BLaER1 treated with 17β-estradiol and CSF1 and Interleukin-3, amounts not matched to agents 10 nM and 100 nM (cell line): ENCODE data around the gene FXYD4.

ENCODE experiments used
- H3K27ac ChIP-seq, 11 experiments: shearing (Covaris generic); formaldehyde crosslinking; 2 replicates each; pipeline ENCODE4 v1.8.1; 2022
- H3K27me3 ChIP-seq, 11 experiments: shearing (Covaris generic); formaldehyde crosslinking; 2 replicates each; pipeline ENCODE4 v1.8.1; 2022
- H3K36me3 ChIP-seq, 11 experiments: shearing (Covaris generic); formaldehyde crosslinking; 2 replicates each; pipeline ENCODE4 v1.8.1; 2022
- H3K4me1 ChIP-seq, 10 experiments: shearing (Covaris generic); formaldehyde crosslinking; 2 replicates each; pipeline ENCODE4 v1.8.1; 2022
- H3K4me2 ChIP-seq, 11 experiments: shearing (Covaris generic); formaldehyde crosslinking; 2 replicates each; pipeline ENCODE4 v1.8.1; 2022
- H3K4me3 ChIP-seq, 10 experiments: shearing (Covaris generic); formaldehyde crosslinking; 2 replicates each; pipeline ENCODE4 v1.8.1; 2022
- H3K9ac ChIP-seq, 11 experiments: shearing (Covaris generic); formaldehyde crosslinking; 2 replicates each; pipeline ENCODE4 v1.8.1; 2022
- H3K9me3 ChIP-seq, 11 experiments: shearing (Covaris generic); formaldehyde crosslinking; replicated peaks in 1 of 11; 2 replicates each; pipeline ENCODE4 v1.8.1; 2022
- H4K20me1 ChIP-seq, 11 experiments: shearing (Covaris generic); formaldehyde crosslinking; 2 replicates each; pipeline ENCODE4 v1.8.1; 2022
- Cebpa-rat ChIP-seq, 11 experiments: shearing (Covaris generic); IDR thresholded peaks; 2 replicates each; pipeline ENCODE4 v1.8.1; 2022

Gene FXYD4

DNA sequence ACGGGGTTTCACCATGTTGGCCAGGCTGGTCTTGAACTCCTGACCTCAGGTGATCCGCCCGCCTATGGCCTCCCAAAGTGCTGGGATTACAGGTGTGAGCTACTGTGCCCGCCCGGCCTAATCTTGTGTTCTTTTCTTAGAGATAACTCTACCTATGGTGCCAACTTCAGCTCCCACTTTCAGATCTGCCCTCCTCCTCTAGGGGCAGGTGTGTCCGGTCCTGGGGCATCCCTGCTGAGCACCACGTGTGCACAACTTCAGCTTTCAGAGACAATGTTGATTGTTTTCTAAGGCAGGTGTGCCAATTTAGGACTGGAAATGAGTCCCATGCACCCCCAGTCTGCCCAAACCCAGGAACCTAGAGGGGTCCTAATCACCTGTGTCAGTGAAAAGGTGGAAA is 18.5 kb upstream of the FXYD4 start:
- no peaks in the 10 kb centered on the region for H3K36me3 ChIP-seq
- TF ChIP-seq Cebpa-rat (IDR thresholded peaks at IDR 0.05) = no peak
- no peak overlapping the region for H3K4me3 ChIP-seq
- peaks cover 0 to 8% (median 0%) of the 10 kb centered on the region in 11 experiments; a peak in 1 of 22 replicates for H3K27me3 ChIP-seq
- H3K27ac ChIP-seq = no peak overlapping the region
- no peaks in the 10 kb centered on the region for H4K20me1 ChIP-seq
- peaks cover 0 to 13% (median 6%) of the 10 kb centered on the region in 10 experiments; a peak in 14 of 20 replicates for H3K4me1 ChIP-seq
- H3K9ac ChIP-seq = no peak overlapping the region
- H3K4me2 ChIP-seq = no peak overlapping the region
- H3K9me3 ChIP-seq = no peaks in the 10 kb centered on the region

DNA sequence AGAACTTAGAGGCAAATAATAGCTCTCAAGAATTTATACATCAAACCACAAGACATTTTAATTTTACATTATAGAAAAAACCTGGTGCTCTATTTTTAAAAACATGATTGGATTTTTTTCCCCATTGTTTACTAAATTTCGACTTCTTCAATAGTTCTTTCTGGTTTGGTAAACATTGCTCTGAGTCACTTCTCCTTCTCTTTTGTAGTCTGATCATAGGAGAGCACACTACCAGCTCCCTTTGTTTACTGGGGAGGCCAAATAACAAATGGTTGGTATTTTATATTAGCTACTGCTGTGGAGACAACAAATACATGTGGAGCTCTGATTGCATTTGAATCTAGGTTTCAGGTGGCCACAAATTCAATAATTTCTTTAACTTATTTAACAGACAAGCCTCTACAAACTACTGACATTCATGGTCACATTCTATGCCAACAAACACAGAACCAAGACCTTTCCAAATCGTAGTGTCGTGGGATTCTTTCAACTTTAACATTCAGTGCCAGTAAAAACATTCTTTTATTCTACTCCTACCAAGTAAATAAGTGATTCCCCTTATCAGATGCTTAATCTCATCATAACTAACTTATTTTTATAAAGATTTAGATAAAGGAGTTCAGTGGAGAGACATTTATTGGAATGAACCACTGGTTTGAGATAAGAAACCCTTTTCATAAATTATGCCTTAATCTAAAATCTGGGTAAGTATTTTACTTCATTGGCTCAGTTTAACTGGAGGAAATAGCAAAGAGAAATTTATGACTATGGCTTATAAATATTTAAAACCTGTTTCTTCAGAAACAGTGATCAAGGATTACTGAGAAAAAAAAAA is 17.7 kb upstream of the FXYD4 start:
- Histone ChIP-seq H3K9ac (no peak overlapping the region), H3K9me3 (no peaks in the 10 kb centered on the region), H3K27me3 (peaks cover 0 to 8% (median 0%) of the 10 kb centered on the region in 11 experiments; a peak in 1 of 22 replicates), H3K4me1 (peaks cover 0 to 9% (median 0%) of the 10 kb centered on the region in 10 experiments; a peak in 6 of 20 replicates), H4K20me1 (no peaks in the 10 kb centered on the region), H3K36me3 (no peaks in the 10 kb centered on the region), H3K4me3 (no peak overlapping the region), H3K4me2 (no peak overlapping the region), H3K27ac (no peak overlapping the region)
- no peak for TF ChIP-seq Cebpa-rat (IDR thresholded peaks at IDR 0.05)

DNA sequence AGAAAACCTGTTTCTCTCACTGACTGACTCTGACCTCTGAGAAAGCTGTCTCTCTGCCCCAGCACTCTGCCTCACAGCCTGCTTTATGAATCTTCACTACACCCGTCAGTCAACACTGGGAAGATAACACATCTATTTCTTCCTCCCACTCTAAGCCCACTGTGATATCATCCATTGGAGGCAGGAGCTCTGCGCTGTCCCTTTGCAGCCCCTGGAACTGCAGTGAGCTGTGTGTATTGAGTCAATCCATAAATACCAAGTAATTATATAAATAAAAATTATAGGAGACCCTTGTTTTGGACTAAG is 17.2 kb upstream of the FXYD4 start:
- H3K4me1 ChIP-seq = peaks cover 0 to 9% (median 3%) of the 10 kb centered on the region in 10 experiments; a peak in 11 of 20 replicates
- H3K4me3 ChIP-seq = no peak overlapping the region
- peaks cover 0 to 8% (median 0%) of the 10 kb centered on the region in 11 experiments; a peak in 1 of 22 replicates for H3K27me3 ChIP-seq
- H3K9me3 ChIP-seq = no peaks in the 10 kb centered on the region
- H3K9ac ChIP-seq = no peak overlapping the region
- H3K4me2 ChIP-seq = no peak overlapping the region
- no peaks in the 10 kb centered on the region for H4K20me1 ChIP-seq
- no peaks in the 10 kb centered on the region for H3K36me3 ChIP-seq
- H3K27ac ChIP-seq = no peak overlapping the region
- no peak for TF ChIP-seq Cebpa-rat (IDR thresholded peaks at IDR 0.05)

DNA sequence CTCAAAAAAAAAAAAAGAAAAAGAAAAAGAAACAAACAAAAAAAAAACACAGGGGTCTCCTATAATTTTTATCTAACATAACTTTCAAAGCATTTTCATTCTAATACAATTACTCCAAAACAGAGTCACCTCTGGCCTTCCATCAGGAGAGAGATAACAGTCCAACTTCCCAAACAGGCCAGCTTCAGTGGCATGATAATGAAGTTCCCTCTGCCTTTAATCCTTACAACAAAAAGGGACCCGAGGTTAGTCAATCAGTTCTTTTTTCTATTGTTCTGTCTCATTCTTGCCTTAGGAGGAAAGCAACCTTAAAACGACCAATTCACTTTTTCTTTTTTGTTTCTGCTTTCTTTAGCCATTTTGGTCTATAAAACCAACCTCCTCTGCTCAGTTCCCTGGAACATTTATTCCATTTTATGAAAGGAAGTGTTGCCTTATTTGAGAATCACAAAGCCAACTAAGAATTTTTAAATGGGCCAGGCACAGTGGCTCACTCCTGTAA is 16.5 kb upstream of the FXYD4 start:
- H4K20me1 ChIP-seq = no peaks in the 10 kb centered on the region
- no peak overlapping the region for H3K9ac ChIP-seq
- no peak overlapping the region for H3K27ac ChIP-seq
- no peak for TF ChIP-seq Cebpa-rat (IDR thresholded peaks at IDR 0.05)
- H3K27me3 ChIP-seq = peaks cover 0 to 8% (median 0%) of the 10 kb centered on the region in 11 experiments; a peak in 1 of 22 replicates
- peaks cover under 1 to 12% (median 8%) of the 10 kb centered on the region in 10 experiments; a peak in 13 of 20 replicates for H3K4me1 ChIP-seq
- H3K4me2 ChIP-seq = no peak overlapping the region
- no peak overlapping the region for H3K4me3 ChIP-seq
- H3K36me3 ChIP-seq = no peaks in the 10 kb centered on the region
- H3K9me3 ChIP-seq = no peaks in the 10 kb centered on the region

DNA sequence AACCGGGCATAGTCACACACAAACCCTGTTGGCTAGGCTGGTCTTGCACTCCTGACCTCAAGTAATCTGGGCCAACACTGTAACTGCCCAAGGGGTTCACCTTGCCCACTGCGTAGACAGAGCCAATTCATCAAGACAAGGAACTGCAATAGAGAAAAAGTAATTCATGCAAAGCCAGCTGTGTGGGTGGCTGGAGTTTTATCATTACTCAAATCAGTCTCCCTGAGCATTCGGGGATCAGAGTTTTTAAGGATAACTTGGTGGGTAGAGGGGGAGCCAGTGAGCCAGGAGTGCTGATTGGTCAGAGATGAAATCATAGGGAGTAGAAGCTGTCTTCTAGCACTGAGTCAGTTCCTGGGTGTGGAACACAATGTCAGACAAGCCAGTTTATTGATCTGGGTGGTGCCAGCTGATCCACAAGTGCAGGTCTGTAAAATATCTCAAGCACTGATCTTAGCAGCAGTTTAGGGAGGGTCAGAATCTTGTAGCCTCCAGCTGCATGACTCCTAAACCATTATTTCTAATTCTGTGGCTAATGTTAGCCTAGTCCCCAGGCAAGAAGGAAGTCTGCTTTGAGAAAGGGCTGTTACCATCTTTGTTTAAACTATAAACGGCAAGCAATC is 15.6 kb upstream of the FXYD4 start:
- Histone ChIP-seq H3K4me2 (peak overlapping the region in 3 of 11 experiments; percentile 2 to 55 (median 46); a peak in 6 of 22 replicates), H3K4me3 (no peak overlapping the region), H3K9me3 (no peaks in the 10 kb centered on the region), H3K27ac (no peak overlapping the region), H3K27me3 (0 out of 22 replicates have a peak, but pooled peaks cover 0 to under 1% (median 0%) of the 10 kb centered on the region in 11 experiments), H3K9ac (no peak overlapping the region), H4K20me1 (no peaks in the 10 kb centered on the region), H3K4me1 (peaks cover 5 to 19% (median 12%) of the 10 kb centered on the region in 10 experiments; a peak in 13 of 20 replicates), H3K36me3 (no peaks in the 10 kb centered on the region)
- TF ChIP-seq Cebpa-rat (IDR thresholded peaks at IDR 0.05) = no peak

DNA sequence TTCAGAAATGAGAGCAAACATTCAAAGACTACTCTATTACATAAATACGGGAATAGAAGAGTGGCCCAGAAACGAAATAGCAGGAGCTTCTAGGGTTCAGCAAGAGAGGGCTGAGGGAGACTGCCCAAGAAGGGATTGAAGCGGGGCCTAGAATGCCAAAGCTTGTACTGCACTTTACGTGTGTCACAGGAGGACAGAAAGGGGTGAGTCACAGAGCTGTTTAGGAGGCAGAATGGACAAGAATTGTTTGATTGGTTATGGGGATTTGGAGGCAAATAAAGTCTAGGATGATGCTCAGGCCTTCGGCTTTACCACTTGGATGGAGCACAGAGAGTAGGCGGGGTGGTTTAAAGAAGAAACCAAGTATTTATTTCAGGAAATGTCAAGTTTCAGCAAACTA is 11.3 kb upstream of the FXYD4 start:
- Histone ChIP-seq H3K4me1 (peaks cover 5 to 33% (median 20%) of the 10 kb centered on the region in 10 experiments; a peak in 15 of 20 replicates), H3K9me3 (peaks cover 0 to 13% (median 11%) of the 10 kb centered on the region in 11 experiments; a peak in 10 of 22 replicates), H3K27me3 (no peaks in the 10 kb centered on the region), H3K4me2 (peak overlapping the region in 5 of 11 experiments; percentile 1 to 42 (median 31); a peak in 2 of 22 replicates), H3K27ac (no peak overlapping the region), H3K4me3 (no peak overlapping the region), H3K36me3 (no peaks in the 10 kb centered on the region), H4K20me1 (no peaks in the 10 kb centered on the region), H3K9ac (no peak overlapping the region)
- TF ChIP-seq Cebpa-rat (IDR thresholded peaks at IDR 0.05) = no peak

DNA sequence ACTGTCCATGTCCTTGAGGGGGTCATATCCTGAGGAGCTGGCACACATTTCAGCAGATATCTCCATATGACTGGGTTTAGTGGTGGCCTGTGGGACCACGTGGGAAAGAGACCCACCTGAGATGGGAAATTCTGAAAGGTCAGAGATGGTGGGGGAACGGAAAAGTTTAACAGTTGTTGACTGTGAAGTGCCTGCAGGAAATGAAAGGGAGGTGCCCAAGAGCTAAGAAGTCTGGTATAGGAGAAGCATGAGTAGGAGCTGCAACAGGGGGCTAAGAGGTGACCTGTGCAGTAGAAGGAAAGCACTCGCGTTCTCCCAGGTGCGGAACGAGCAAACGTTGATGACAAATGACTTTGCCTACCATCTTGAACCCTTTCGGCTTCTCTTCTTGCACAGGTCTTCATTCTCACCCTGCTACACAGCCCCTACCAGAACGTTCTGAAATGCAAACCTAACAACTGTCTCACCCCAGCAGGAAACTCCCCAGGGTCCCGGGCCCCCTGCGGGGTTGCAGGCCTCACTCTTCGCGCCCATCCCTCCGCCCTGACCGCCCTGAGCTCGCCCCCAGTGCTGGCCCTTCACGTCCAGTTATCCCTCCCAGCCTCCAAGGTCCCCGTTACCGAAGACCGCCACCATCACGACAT is 9.8 kb upstream of the FXYD4 start:
- Histone ChIP-seq H3K27ac (peak overlapping the region in 9 of 11 experiments; percentile 29 to 80 (median 77); a peak in 15 of 22 replicates), H3K27me3 (no peaks in the 10 kb centered on the region), H3K36me3 (no peaks in the 10 kb centered on the region), H3K9me3 (peaks cover 0 to 13% (median 11%) of the 10 kb centered on the region in 11 experiments; a peak in 10 of 22 replicates), H3K4me1 (peaks cover 0 to 29% (median 17%) of the 10 kb centered on the region in 10 experiments; a peak in 13 of 20 replicates), H4K20me1 (no peaks in the 10 kb centered on the region), H3K9ac (peak overlapping the region in 10 of 11 experiments; percentile 56 to 78 (median 76); a peak in 16 of 22 replicates), H3K4me3 (peak overlapping the region; percentile 49 to 71 (median 61)), H3K4me2 (peak overlapping the region; percentile 63 to 79 (median 72))
- no peak for TF ChIP-seq Cebpa-rat (IDR thresholded peaks at IDR 0.05)

DNA sequence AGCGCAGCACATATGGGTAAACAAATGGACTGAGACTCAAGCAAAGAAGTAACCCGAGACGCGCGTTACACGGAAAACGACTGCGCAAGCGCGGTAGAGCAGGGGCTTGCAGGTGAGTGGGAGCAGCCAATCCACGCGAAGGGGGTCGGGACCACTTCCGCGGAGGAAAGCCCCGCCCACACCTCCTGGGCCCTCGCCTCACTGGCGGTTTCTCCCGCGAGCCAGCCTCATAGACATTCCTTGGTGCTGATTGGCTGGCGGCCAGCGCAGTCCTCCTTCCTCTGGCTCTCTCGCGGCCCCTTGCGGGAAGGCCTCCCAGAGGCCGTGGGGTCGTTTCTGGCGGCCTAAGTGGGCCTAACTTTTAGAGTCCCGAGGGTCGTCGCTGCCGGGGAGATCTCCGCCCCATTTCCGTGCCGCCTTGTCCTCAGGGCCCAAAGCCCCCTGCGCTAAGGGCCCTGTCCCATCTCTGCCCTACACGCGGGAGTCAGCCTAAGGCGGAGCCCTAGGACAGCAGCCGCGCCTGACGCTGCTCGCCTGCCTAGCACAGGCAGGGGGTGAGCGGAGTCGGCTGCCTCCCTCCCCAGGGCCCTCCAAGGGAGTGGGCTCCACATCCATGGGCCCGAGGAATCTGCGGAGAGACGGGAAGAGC is 9.1 kb upstream of the FXYD4 start:
- peak overlapping the region; percentile 63 to 79 (median 72) for H3K4me2 ChIP-seq
- peak overlapping the region; percentile 49 to 71 (median 61) for H3K4me3 ChIP-seq
- H3K27ac ChIP-seq = peak overlapping the region; percentile 67 to 85 (median 77); a peak in 21 of 22 replicates
- H3K9ac ChIP-seq = peak overlapping the region; percentile 62 to 79 (median 76)
- H3K27me3 ChIP-seq = no peaks in the 10 kb centered on the region
- TF ChIP-seq Cebpa-rat (IDR thresholded peaks at IDR 0.05) = no peak
- peaks cover 0 to 29% (median 17%) of the 10 kb centered on the region in 10 experiments; a peak in 13 of 20 replicates for H3K4me1 ChIP-seq
- H3K9me3 ChIP-seq = peaks cover 0 to 13% (median 11%) of the 10 kb centered on the region in 11 experiments; a peak in 10 of 22 replicates
- H3K36me3 ChIP-seq = no peaks in the 10 kb centered on the region
- H4K20me1 ChIP-seq = no peaks in the 10 kb centered on the region
